ENCODE results near the gene HPSE. TPM values are rescaled to one million over a fixed set of nuclear protein-coding genes. Genes with fewer than 3 reads are reported as not detected.
"Not testable (repeated sequence)": the region's sequence is repeated elsewhere in the genome, so short reads cannot be mapped to it uniquely, and the experiment has no call there.

Gene HPSE
- total RNA-seq, 1 experiment from 2014 or later: 5.1 TPM

- no peak overlapping the region for H3K27ac Mint-ChIP-seq (ENCODE audit: unreplicated experiment)
- no peak for TF ChIP-seq CTCF (IDR thresholded peaks at IDR 0.05; ENCODE audit: unreplicated experiment)
- DNase-seq: no peak
- no peaks in the 10 kb centered on the region for H3K36me3 Mint-ChIP-seq (ENCODE audit: insufficient read depth, unreplicated experiment)
- intact Hi-C loops (cut with micrococcal nuclease; ENCODE audit: unreplicated experiment): no loop called here
- no peaks in the 10 kb centered on the region for H3K4me1 Mint-ChIP-seq (ENCODE audit: low read depth, unreplicated experiment)
- no peaks in the 10 kb centered on the region for H3K27me3 Mint-ChIP-seq (ENCODE audit: unreplicated experiment)
- CTCF ChIA-PET: no interaction called here
- H3K4me3 Mint-ChIP-seq (ENCODE audit: low read depth, unreplicated experiment): no peak overlapping the region
- no TSS peak for BruUV-seq (replicated peaks)
- no peaks in the 10 kb centered on the region for H3K9me3 Mint-ChIP-seq (ENCODE audit: low read depth, unreplicated experiment)
Observed at GRCh38 chr4:83307920-83308319, 26.7 kb downstream of the HPSE start.

- no peaks in the 10 kb centered on the region for H3K27me3 Mint-ChIP-seq (ENCODE audit: unreplicated experiment)
- CTCF ChIA-PET: no interaction called here
- no TSS peak for BruUV-seq (replicated peaks)
Observed at GRCh38 chr4:83305187-83305586, 29.5 kb downstream of the HPSE start.

GRCh38 chr4:83297548-83298260 lies 36.9 kb downstream of the HPSE start:
- no peak for TF ChIP-seq CTCF (IDR thresholded peaks at IDR 0.05; ENCODE audit: unreplicated experiment)
- Mint-ChIP-seq H3K4me3 (ENCODE audit: low read depth, unreplicated experiment) (no peak overlapping the region), H3K27ac (ENCODE audit: unreplicated experiment) (no peak overlapping the region), H3K4me1 (ENCODE audit: low read depth, unreplicated experiment) (no peaks in the 10 kb centered on the region), H3K27me3 (ENCODE audit: unreplicated experiment) (no peaks in the 10 kb centered on the region), H3K36me3 (ENCODE audit: insufficient read depth, unreplicated experiment) (no peaks in the 10 kb centered on the region), H3K9me3 (ENCODE audit: low read depth, unreplicated experiment) (no peaks in the 10 kb centered on the region)
- no peak for DNase-seq
- CTCF ChIA-PET: no interaction called here
- intact Hi-C loops (cut with micrococcal nuclease; ENCODE audit: unreplicated experiment): no loop called here
- no TSS peak for BruUV-seq (replicated peaks)

More at GRCh38 chr4:83305187-83305586, 29.5 kb downstream of the HPSE start:
- intact Hi-C loops (cut with micrococcal nuclease; ENCODE audit: unreplicated experiment): no loop called here
- DNase-seq: no peak
- H3K4me1 Mint-ChIP-seq (ENCODE audit: low read depth, unreplicated experiment): no peaks in the 10 kb centered on the region
- no peaks in the 10 kb centered on the region for H3K9me3 Mint-ChIP-seq (ENCODE audit: low read depth, unreplicated experiment)
- no peak overlapping the region for H3K4me3 Mint-ChIP-seq (ENCODE audit: low read depth, unreplicated experiment)
- no peak for TF ChIP-seq CTCF (IDR thresholded peaks at IDR 0.05; ENCODE audit: unreplicated experiment)
- H3K27ac Mint-ChIP-seq (ENCODE audit: unreplicated experiment): no peak overlapping the region
- no peaks in the 10 kb centered on the region for H3K36me3 Mint-ChIP-seq (ENCODE audit: insufficient read depth, unreplicated experiment)

GRCh38 chr4:83293305-83294046 lies 41.2 kb downstream of the HPSE start:
- intact Hi-C loops (cut with micrococcal nuclease; ENCODE audit: unreplicated experiment): no loop called here
- H3K4me3 Mint-ChIP-seq (ENCODE audit: low read depth, unreplicated experiment): no peak overlapping the region
- no peaks in the 10 kb centered on the region for H3K36me3 Mint-ChIP-seq (ENCODE audit: insufficient read depth, unreplicated experiment)

GRCh38 chr4:83290059-83290774 lies 44.4 kb downstream of the HPSE start:
- H3K27ac Mint-ChIP-seq (ENCODE audit: unreplicated experiment); DNase-seq; H3K4me1 Mint-ChIP-seq (ENCODE audit: low read depth, unreplicated experiment); H3K9me3 Mint-ChIP-seq (ENCODE audit: low read depth, unreplicated experiment); intact Hi-C loops (cut with micrococcal nuclease; ENCODE audit: unreplicated experiment); H3K27me3 Mint-ChIP-seq (ENCODE audit: unreplicated experiment); BruUV-seq (replicated peaks); CTCF ChIA-PET; H3K36me3 Mint-ChIP-seq (ENCODE audit: insufficient read depth, unreplicated experiment); H3K4me3 Mint-ChIP-seq (ENCODE audit: low read depth, unreplicated experiment): not testable (repeated sequence)

More at GRCh38 chr4:83293305-83294046, 41.2 kb downstream of the HPSE start:
- H3K9me3 Mint-ChIP-seq (ENCODE audit: low read depth, unreplicated experiment): no peaks in the 10 kb centered on the region
- no peak for TF ChIP-seq CTCF (IDR thresholded peaks at IDR 0.05; ENCODE audit: unreplicated experiment)
- H3K27ac Mint-ChIP-seq (ENCODE audit: unreplicated experiment): no peak overlapping the region
- no peak for DNase-seq
- no peaks in the 10 kb centered on the region for H3K27me3 Mint-ChIP-seq (ENCODE audit: unreplicated experiment)
- BruUV-seq (replicated peaks): no TSS peak
- CTCF ChIA-PET: no interaction called here
- H3K4me1 Mint-ChIP-seq (ENCODE audit: low read depth, unreplicated experiment): no peaks in the 10 kb centered on the region

- H3K36me3 Mint-ChIP-seq (ENCODE audit: insufficient read depth, unreplicated experiment): peaks cover 15% of the 10 kb centered on the region
- H3K27me3 Mint-ChIP-seq (ENCODE audit: unreplicated experiment); intact Hi-C loops (cut with micrococcal nuclease; ENCODE audit: unreplicated experiment); BruUV-seq (replicated peaks); H3K4me3 Mint-ChIP-seq (ENCODE audit: low read depth, unreplicated experiment); H3K27ac Mint-ChIP-seq (ENCODE audit: unreplicated experiment); DNase-seq; CTCF ChIA-PET; H3K4me1 Mint-ChIP-seq (ENCODE audit: low read depth, unreplicated experiment); H3K9me3 Mint-ChIP-seq (ENCODE audit: low read depth, unreplicated experiment): not testable (repeated sequence)
Observed at GRCh38 chr4:83288381-83288780, 46.3 kb downstream of the HPSE start.
